NCI-H446 treated with DMSO at 0.1 percent for 48 hours (cell line): Measurements from ENCODE around the gene EML1.

Source experiments
- DNase-seq: peaks from one replicate; lab custom pipeline; 2025; lab: John Stamatoyannopoulos, UW

The EML1 gene

GRCh38 chr14:99872786-99873440, 79.7 kb downstream of the EML1 start:
- peak; percentile 25 for DNase-seq

GRCh38 chr14:99873653-99874052, 80.4 kb downstream of the EML1 start:
- no peak for DNase-seq

- no peak for DNase-seq
Observed at GRCh38 chr14:99874306-99874705, 81.1 kb downstream of the EML1 start.

- no peak for DNase-seq
Observed at GRCh38 chr14:99875421-99875820, 82.2 kb downstream of the EML1 start.

- DNase-seq, result no peak
Observed at GRCh38 chr14:99875836-99876235, 82.6 kb downstream of the EML1 start.

GRCh38 chr14:99876406-99876805, 83.2 kb downstream of the EML1 start:
- DNase-seq, result no peak

- DNase-seq, result no peak
Observed at GRCh38 chr14:99878563-99878962, 85.3 kb downstream of the EML1 start.

GRCh38 chr14:99879401-99880295, 86.4 kb downstream of the EML1 start:
- no peak for DNase-seq

- DNase-seq, result no peak
Observed at GRCh38 chr14:99880651-99881420, 87.6 kb downstream of the EML1 start.

- no peak for DNase-seq
Observed at GRCh38 chr14:99883866-99884650, 90.8 kb downstream of the EML1 start.

- peak; percentile 52 for DNase-seq
Observed at GRCh38 chr14:99884834-99885648, 91.8 kb downstream of the EML1 start.

GRCh38 chr14:99885649-99885958, 92.4 kb downstream of the EML1 start:
- no peak for DNase-seq

GRCh38 chr14:99887407-99887806, 94.2 kb downstream of the EML1 start:
- DNase-seq, result no peak

- DNase-seq, result no peak
Observed at GRCh38 chr14:99888149-99888548, 94.9 kb downstream of the EML1 start.

- no peak for DNase-seq
Observed at GRCh38 chr14:99889268-99889667, 96.1 kb downstream of the EML1 start.

GRCh38 chr14:99891266-99891665, 98.1 kb downstream of the EML1 start:
- no peak for DNase-seq

- no peak for DNase-seq
Observed at GRCh38 chr14:99891900-99892299, 98.7 kb downstream of the EML1 start.

GRCh38 chr14:99892406-99892805, 99.2 kb downstream of the EML1 start:
- DNase-seq, result no peak

- DNase-seq, result no peak
Observed at GRCh38 chr14:99896361-99896760, 103.1 kb downstream of the EML1 start.

- DNase-seq, result no peak
Observed at GRCh38 chr14:99899578-99900178, 106.5 kb downstream of the EML1 start.

GRCh38 chr14:99902925-99903324, 109.7 kb downstream of the EML1 start:
- DNase-seq, result no peak
